ENCODE results near the gene PTPRJ.

The PTPRJ gene

GRCh38 chr11:48050304-48050703 is 69.9 kb downstream of the PTPRJ start:
- DNase-seq: no peak
- intact Hi-C loops (cut with DNase I): no loop called here

DNA sequence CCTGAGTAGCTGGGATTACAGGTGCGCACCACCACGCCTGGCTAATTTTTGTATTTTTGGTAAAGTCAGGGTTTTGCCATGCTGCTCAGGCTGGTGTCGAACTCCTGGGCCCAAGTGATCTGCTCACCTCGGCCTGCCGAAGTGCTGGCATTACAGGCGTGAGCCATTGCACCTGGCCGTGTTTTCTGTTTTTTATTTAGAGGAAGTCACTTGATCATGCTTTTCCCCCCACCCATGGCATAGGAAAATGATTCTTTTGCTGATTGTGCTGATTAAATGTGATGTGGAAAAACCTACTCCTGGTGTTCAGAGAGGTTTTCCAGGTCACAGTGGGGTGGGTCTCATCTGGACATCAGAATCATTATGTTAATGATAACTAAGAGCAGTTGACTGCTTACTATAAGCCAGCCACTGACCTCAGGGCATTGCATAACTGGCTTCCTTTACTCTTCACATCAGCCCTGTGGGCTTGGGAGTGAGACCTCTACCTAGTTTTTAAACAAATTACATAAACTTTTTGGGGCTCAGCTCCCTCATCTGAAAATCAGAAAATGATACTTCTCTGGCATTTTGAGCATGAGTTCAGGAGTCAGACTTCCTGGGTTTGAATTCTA is 71.0 kb downstream of the PTPRJ start:
- intact Hi-C loops (cut with DNase I): no loop called here
- no peak for DNase-seq

DNA sequence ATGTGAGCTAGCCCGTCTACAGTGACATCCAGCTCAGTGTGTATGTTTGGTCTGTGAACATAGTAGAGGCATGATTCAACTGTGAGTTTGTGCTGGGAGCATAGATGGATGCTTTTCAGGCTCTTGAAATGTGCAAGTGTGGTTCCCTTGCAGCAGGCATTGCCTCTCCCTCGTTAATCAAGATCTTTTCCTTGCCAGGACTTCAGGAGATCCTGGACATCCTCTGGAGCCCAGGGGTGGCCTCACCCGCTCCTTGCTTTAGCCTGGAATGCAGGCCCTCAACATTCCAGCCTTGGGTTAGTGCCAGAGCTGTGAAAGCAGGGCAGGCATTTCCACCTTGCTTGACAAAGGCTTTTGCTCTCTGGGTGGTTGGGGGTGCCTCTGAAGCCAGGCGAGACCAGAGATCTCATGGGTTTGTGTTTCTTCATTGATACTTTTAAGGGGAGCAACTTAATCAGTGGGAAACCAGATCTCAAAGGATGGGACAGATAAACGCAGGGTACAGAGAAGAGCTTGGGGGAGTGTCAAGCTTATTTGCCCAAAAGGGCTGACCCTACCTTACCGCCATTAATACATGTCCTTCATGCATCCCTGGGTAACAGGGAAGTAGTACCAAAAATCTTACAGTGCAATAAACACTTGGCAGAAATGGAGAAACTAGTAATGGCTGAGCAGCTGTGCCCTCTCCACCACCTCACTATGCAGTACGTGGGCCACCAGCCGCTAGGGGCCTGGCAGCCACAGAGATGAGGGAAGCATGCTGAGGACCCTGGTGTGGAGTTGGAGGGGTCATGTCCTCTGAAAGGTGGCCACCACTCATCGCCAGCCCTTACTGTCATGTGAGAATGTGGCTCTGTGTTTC is 72.1 kb downstream of the PTPRJ start:
- intact Hi-C loops (cut with DNase I): no loop called here

GRCh38 chr11:48054994-48055291 is 74.6 kb downstream of the PTPRJ start:
- intact Hi-C loops (cut with DNase I): no loop called here
- DNase-seq: no peak

More for the DNA sequence above, 72.1 kb downstream of the PTPRJ start:
- DNase-seq: no peak

GRCh38 chr11:48055292-48056132 is 75.2 kb downstream of the PTPRJ start:
- no peak for DNase-seq

DNA sequence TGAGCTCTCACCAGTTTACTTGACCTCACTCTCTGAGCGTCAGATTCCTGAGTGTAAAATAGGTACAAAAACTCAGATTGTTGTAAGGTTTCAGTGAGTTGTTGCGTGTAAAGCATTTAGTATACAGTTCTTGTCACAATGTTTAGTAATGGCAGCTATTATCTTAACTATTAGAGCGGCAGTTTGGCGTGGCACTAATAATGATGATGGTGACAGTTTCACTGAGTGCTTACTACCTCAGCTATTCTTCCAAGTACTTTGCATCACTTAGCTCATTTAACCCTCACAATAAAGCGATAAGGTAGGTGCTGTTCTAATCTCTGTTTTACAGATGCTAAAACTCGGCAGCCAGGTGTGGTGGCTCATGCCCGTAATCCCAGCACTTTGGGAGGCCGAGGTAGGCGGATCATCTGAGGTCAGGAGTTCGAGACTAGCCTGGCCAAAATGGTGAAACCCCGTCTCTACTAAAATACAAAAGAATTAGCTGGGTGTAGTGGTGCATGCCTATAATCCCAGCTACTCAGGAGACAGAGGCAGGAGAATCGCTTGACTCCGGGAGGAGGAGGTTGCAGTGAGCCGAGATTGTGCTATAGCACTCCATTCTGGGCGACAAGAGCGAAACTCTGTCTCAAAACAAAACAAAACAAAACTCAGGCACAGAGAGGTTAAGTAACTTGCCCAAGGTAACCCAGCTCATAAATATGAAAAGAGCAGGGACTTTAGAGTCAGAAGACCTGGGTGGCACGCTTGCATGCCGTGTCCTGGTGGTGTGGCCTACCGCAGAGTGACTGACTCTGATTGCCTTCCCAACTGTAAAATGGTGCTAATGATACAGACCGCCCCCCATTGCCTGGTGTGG is 76.2 kb downstream of the PTPRJ start:
- no peak for DNase-seq
- intact Hi-C loops (cut with DNase I): no loop called here

More at GRCh38 chr11:48055292-48056132, 75.2 kb downstream of the PTPRJ start:
- intact Hi-C loops (cut with DNase I): no loop called here

DNA sequence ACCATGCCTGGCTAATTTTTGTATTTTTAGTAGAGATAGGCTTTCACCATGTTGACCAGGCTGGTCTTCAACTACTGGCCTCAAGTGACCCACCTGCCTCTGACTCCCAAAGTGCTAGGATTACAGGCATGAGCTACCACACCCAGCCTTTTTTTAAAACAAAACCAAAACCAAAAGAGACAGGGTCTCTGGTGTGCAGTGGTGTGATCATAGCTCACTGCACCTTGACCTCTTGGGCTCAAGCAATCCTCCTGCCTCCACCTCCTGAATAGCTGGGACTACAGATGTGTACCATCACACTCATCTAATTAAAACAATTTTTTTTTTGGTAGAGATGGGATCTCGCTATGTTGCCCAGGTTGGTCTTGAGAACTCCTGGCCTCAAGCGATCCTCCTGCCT is 77.7 kb downstream of the PTPRJ start:
- intact Hi-C loops (cut with DNase I): no loop called here
- no peak for DNase-seq

DNA sequence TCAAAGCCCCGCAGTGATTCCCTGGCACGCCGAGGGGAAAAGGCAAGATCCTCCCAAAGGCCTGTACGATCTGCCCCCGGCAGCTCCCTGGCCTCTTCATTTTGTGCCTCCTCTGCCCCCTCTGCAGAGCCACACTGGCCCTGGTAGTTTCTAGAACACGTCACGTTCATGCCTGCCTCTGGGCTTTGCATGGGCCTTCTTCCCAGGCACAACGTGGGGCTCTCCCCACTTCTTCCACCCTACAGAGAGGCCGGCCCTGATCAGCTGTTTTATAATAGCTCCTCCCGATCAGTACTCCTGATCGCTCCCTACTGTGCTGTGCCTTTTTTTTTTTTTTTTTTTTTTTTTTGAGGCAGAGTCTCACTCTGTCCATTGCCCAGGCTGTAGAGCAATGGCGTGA is 78.4 kb downstream of the PTPRJ start:
- intact Hi-C loops (cut with DNase I): no loop called here
- DNase-seq: peak in 3 of 42 donors; percentile 28 to 41 (median 41)

GRCh38 chr11:48062649-48063048 is 82.3 kb downstream of the PTPRJ start:
- intact Hi-C loops (cut with DNase I): no loop called here
- DNase-seq: no peak

DNA sequence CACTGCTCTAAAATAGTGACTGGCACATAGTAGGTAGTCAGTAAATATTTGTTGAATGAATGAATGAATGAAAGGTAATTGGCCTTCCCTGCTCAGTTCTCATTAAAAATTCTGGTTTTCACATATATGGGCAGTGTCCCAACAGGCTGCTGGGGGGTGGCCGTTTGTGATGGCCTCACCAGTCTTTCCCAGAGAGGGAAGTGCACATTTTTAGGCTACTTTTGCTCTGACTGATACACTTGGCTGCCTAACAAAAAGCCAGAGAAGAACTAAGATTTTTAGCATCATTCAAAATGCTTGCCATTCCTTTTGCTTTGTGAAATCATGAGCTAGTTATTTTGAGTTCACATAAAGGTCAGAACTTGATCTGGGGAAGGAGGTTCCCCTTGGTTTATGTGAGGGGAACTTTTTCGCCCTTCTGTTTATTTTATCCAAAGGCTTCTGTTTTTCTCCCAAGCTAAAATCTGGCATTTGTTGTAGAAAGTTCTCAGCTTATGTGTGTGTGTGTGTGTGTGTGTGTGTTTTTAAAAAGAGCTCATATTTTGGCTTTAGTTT is 83.1 kb downstream of the PTPRJ start:
- DNase-seq: no peak
- intact Hi-C loops (cut with DNase I): no loop called here

GRCh38 chr11:48064306-48064705 is 83.9 kb downstream of the PTPRJ start:
- intact Hi-C loops (cut with DNase I): no loop called here

GRCh38 chr11:48066881-48067800 is 86.8 kb downstream of the PTPRJ start:
- intact Hi-C loops (cut with DNase I): no loop called here
- peak in 2 of 42 donors; percentile 34 to 41 for DNase-seq

More at GRCh38 chr11:48064306-48064705, 83.9 kb downstream of the PTPRJ start:
- DNase-seq: no peak

DNA sequence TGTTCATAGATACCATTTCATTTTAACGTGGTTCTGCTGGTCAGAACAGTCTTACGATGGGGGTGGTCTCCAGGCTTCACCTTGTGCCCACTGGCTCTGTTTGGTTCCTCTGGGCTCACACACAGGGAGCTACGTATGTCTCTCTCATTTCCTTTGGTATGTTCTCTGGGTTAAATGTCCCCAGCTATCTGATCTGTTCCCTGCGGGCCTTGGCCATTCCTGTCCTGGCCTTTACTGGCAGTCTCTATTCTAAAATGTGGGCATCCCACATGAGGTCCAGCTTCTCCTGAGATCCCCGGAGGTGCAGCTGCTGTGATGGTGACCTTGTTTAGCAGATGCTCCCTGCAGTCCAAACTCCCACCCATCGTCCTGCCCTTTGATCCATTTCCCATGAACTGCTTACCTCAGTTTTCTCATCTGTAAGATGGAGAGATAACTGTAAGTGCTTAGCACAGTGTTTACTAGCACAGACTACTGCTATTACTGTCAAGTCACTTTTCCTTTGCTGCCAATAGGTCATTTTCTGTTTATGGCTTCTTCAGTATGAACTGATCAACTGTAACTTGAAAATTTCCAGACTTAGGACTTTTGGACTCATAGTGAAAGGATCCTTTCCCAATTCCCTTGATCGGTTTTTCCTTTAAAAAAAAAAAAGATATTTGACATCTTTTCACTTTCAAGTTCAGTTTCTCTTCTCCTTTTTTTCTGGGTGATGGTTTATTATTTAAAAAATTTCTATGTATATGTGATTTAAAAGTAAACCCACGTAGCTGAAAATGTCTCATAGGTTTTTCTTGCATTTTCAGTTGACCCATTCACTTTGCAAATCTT is 92.9 kb downstream of the PTPRJ start:
- DNase-seq: no peak
- intact Hi-C loops (cut with DNase I): no loop called here

DNA sequence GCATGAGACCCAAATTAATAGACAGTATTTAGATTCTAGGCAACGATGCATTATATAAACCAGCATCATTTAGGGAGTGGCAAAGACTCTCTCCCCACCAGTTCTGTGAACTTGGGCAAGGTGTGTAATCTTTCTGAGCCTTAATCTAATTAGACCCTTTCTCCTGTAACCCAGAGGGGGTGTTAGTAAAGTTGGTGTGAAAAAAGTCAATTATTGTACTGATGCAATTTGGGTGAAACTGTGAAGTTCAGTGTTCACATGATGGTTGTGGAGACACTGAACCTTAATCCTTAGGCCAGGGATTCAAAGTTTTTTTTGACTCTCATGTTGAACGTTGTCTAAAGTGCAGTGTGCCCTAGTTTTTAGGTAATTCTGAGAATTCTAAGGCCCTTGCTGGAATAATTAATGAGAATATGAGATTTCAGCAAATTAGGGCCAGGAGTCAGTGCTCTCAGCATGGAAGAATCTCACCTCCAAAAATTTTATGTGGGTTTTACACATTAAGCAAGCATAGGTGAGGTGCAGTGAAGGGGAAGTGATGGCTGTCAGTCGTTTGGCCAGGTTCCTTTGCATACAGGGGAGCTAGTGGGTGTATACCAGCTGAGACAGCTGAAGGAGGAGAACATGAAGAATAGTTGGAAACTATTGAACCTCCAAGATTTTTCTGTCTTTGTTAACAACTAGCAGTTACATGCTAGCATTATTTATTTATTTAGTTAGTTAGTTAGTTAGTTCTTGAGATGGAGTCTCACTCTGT is 94.2 kb downstream of the PTPRJ start:
- DNase-seq: peak in 4 of 42 donors; percentile 35 to 56 (median 41)
- intact Hi-C loops (cut with DNase I): no loop called here

DNA sequence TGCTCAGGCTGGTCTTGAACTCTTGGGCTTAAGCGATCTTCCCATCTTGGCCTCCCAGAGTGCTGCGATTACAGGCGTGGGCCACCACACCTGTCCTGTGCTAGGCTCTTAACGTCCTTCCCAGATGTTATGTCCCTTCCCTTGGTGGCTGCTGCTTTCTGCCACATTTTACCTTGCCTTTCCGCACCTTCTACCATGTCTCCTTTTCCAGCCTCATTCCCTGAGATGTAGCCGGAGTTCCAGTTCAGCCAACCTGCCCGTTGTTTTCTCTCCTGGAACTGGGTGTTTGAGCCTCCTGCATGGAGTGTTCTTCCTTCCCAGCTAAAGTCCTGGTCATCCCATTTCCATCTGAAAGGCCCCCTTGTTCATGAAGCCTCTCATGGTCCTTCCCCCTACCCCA is 95.3 kb downstream of the PTPRJ start:
- intact Hi-C loops (cut with DNase I): no loop called here
- DNase-seq: peak in 1 of 42 donors; percentile 9

- intact Hi-C loops (cut with DNase I): no loop called here
- peak in 1 of 42 donors; percentile 8 for DNase-seq
Measured at GRCh38 chr11:48077251-48077650, 96.9 kb downstream of the PTPRJ start.
